ENCODE data around the gene LRRC3B.

- TF ChIP-seq POLR2AphosphoS5 (IDR thresholded peaks at IDR 0.05; ENCODE audit: low read depth, low read length) (no peak), FOXP2 (optimal IDR thresholded peaks at IDR 0.05; ENCODE audit: borderline replicate concordance, extremely low read depth, extremely low read length, insufficient read depth) (no peak)
Measured at GRCh38 chr3:26668696-26669095, 46.1 kb downstream of the LRRC3B start.
